GM23248 (cell line): ENCODE data around the gene DPPA5. TPM values are rescaled to one million over a fixed set of nuclear protein-coding genes. Genes with fewer than 3 reads are reported as not detected.

Experiments
- DNase-seq: peaks from one replicate; pipeline ENCODE4 v3.0.0-alpha.2; 2015
- H2AFZ ChIP-seq: fragments of 200-600 bp; sonication (generic); 2 replicates; pipeline ENCODE4 v1.6.1; 2016; ENCODE audit warnings: antibody characterized with exemption
- H3F3A ChIP-seq: fragments of 200-600 bp; sonication (generic); 2 replicates; pipeline ENCODE4 v1.6.1; 2016; ENCODE audit warnings: mild to moderate bottlenecking, antibody characterized with exemption, mixed run types; ENCODE audit not compliant: insufficient read depth
- H3K27ac ChIP-seq: fragments of 200-600 bp; sonication (generic); 2 replicates; pipeline ENCODE4 v1.5.1; 2016; ENCODE audit warnings: mild to moderate bottlenecking
- H3K27me3 ChIP-seq: fragments of 200-600 bp; sonication (generic); replicated peaks from 2 replicates; pipeline ENCODE4 v1.6.1; 2016; ENCODE audit warnings: mild to moderate bottlenecking; ENCODE audit not compliant: insufficient read depth
- H3K36me3 ChIP-seq: fragments of 200-600 bp; sonication (generic); 2 replicates; pipeline ENCODE4 v1.6.1; 2016; ENCODE audit warnings: low read depth, mild to moderate bottlenecking
- H3K4me1 ChIP-seq: fragments of 200-600 bp; sonication (generic); 2 replicates; pipeline ENCODE4 v1.6.1; 2016; ENCODE audit warnings: mild to moderate bottlenecking; ENCODE audit not compliant: insufficient read depth
- H3K4me2 ChIP-seq: fragments of 200-600 bp; sonication (generic); one replicate; pipeline ENCODE4 v1.6.1; 2016; ENCODE audit warnings: mild to moderate bottlenecking; ENCODE audit not compliant: unreplicated experiment
- H3K4me3 ChIP-seq: fragments of 200-600 bp; sonication (generic); 2 replicates; pipeline ENCODE4 v1.5.1; 2016; ENCODE audit warnings: mild to moderate bottlenecking
- H3K79me2 ChIP-seq: fragments of 200-600 bp; sonication (generic); 2 replicates; pipeline ENCODE4 v1.6.1; 2016; ENCODE audit warnings: mild to moderate bottlenecking; ENCODE audit not compliant: insufficient read depth
- H3K9ac ChIP-seq: fragments of 200-600 bp; sonication (generic); 2 replicates; pipeline ENCODE4 v1.6.1; 2016; ENCODE audit warnings: mild to moderate bottlenecking
- H3K9me2 ChIP-seq: fragments of 200-600 bp; sonication (generic); 2 replicates; pipeline ENCODE4 v1.6.1; 2016; ENCODE audit warnings: mixed run types, mild to moderate bottlenecking, moderate library complexity; ENCODE audit not compliant: insufficient read depth
- H3K9me3 ChIP-seq: fragments of 200-600 bp; sonication (generic); one replicate; pipeline ENCODE4 v1.6.1; 2017; ENCODE audit warnings: low read depth
- H4K20me1 ChIP-seq: fragments of 200-600 bp; sonication (generic); 2 replicates; pipeline ENCODE4 v1.6.0; 2016; ENCODE audit not compliant: insufficient read depth
- EZH2 ChIP-seq: fragments of 200-600 bp; sonication (generic); IDR thresholded peaks from 2 replicates; pipeline ENCODE4 v1.6.1; 2018; ENCODE audit warnings: antibody characterized with exemption, mild to moderate bottlenecking; ENCODE audit not compliant: insufficient read depth, poor library complexity, severe bottlenecking
- EZH2phosphoT487 ChIP-seq: fragments of 200-600 bp; sonication (generic); IDR thresholded peaks from 2 replicates; pipeline ENCODE4 v1.6.1; 2018; ENCODE audit warnings: antibody characterized with exemption, moderate library complexity, mild to moderate bottlenecking, low read depth; ENCODE audit not compliant: insufficient read depth
- WGBS, 2 experiments: methylation state at CpG; one replicate each; pipeline ENCODE4 v1.1.6; 2015 to 2017; ENCODE audit warnings: low lambda C conversion rate in 2 of 2, low coverage in 1 of 2; ENCODE audit errors: missing lambda C conversion rate in 2 of 2; 5-methylcytosine and 5-hydroxymethylcytosine counted together
- in situ Hi-C: fragments of 300-500 bp; cut with MboI; formaldehyde crosslinking; loops from 2 replicates; pipeline ENCODE4 v1.15.0; 2020
- polyA plus RNA-seq: library from polyadenylated mRNA; unstranded; fragments of >200 nt; fragmentation: Nextera tagmentation; extraction: Ambion mirVana; gene quantifications from 2 replicates; pipeline ENCODE4 v1.2.1, GENCODE V29; 2016
- total RNA-seq: library from RNA; depleted of rRNA; stranded (reverse); fragments of >200 nt; shearing (Covaris generic); gene quantifications from 2 replicates; pipeline ENCODE4 v1.2.3, GENCODE V29; 2014

The DPPA5 gene
- total and polyA plus RNA-seq, 2 experiments from 2014 or later: not detected

- TF ChIP-seq EZH2phosphoT487 (no peak), EZH2 (no peak)
- Histone ChIP-seq H3K9ac (no peak overlapping the region), H3K36me3 (no peaks in the 10 kb centered on the region), H4K20me1 (no peaks in the 10 kb centered on the region), H2AFZ (no peak overlapping the region), H3K27me3 (0 out of 2 replicates have a peak, but pooled peaks cover 5% of the 10 kb centered on the region), H3K9me2 (no peaks in the 10 kb centered on the region), H3K4me3 (no peak overlapping the region), H3F3A (no peaks in the 10 kb centered on the region), H3K4me2 (no peak overlapping the region), H3K9me3 (no peaks in the 10 kb centered on the region), H3K27ac (no peak overlapping the region), H3K4me1 (no peaks in the 10 kb centered on the region), H3K79me2 (no peaks in the 10 kb centered on the region)
- DNase-seq: peak; percentile 22
- in situ Hi-C loops: no loop called here
- 68 to 72% methylated on average over 16 of the region's 16 CpGs for WGBS, 2 experiments
Observed at GRCh38 chr6:73367761-73368355, 13.8 kb upstream of the DPPA5 start.

DNA sequence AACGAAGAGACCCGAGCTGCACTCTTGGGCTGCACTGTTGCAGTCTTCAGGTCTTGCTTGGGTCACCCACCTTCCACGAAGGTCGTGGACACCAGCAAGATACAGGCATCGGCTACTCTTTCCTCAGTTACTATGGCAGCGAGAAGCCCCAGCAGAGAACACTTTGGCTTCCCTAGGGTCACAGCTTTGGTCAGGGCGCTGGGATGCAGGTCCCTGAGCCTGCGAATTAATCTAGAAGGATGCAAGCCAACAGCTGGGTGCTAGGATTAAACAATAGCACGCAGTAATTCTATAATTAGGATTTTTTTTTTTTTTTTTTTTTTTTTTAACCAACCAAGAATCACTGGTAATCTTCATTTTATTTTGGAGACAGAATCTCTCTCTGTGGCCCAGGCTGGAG is 10.5 kb upstream of the DPPA5 start:
- in situ Hi-C loops: no loop called here

DNA sequence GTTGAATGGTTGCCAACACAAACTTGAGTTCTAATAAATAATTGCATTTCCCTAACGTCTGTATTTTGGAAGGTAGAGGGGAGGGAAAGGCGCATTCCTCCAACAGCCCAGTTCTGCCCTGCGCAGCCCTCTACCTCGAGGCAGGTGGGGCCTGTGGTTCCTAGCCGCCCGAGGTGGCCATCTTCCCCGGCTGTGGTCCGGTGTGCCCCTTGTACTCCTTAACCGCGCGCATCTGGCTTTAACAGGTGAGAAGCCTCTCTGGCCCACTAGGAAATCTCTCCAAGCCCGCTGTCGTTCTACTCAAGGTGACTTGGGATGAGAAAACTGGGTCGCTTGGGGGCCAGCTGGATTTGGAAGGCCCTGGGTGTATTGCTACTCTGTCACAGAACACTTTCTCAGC is 10.0 kb upstream of the DPPA5 start:
- Histone ChIP-seq H2AFZ (no peak overlapping the region), H3F3A (no peaks in the 10 kb centered on the region), H3K27ac (no peak overlapping the region), H3K27me3 (0 out of 2 replicates have a peak, but pooled peaks cover 5% of the 10 kb centered on the region), H3K4me2 (no peak overlapping the region), H3K4me1 (no peaks in the 10 kb centered on the region), H3K9me3 (no peaks in the 10 kb centered on the region), H3K4me3 (no peak overlapping the region), H3K36me3 (no peaks in the 10 kb centered on the region), H3K9me2 (no peaks in the 10 kb centered on the region), H3K79me2 (no peaks in the 10 kb centered on the region), H3K9ac (no peak overlapping the region), H4K20me1 (no peaks in the 10 kb centered on the region)
- DNase-seq: no peak
- in situ Hi-C loops: no loop called here
- TF ChIP-seq EZH2 (no peak), EZH2phosphoT487 (no peak)
- WGBS, 2 experiments: 76 to 84% methylated on average over 13 to 14 of the region's 14 CpGs

More for the DNA sequence above, 10.5 kb upstream of the DPPA5 start:
- no peak overlapping the region for H2AFZ ChIP-seq
- no peak overlapping the region for H3K27ac ChIP-seq
- H3K4me3 ChIP-seq: no peak overlapping the region
- no peaks in the 10 kb centered on the region for H3K9me2 ChIP-seq
- 63 to 65% methylated on average over 9 of the region's 9 CpGs for WGBS, 2 experiments
- H3F3A ChIP-seq: no peaks in the 10 kb centered on the region
- no peak overlapping the region for H3K4me2 ChIP-seq
- no peak for TF ChIP-seq EZH2
- TF ChIP-seq EZH2phosphoT487: no peak
- DNase-seq: no peak
- H3K9me3 ChIP-seq: no peaks in the 10 kb centered on the region
- 0 out of 2 replicates have a peak, but pooled peaks cover 5% of the 10 kb centered on the region for H3K27me3 ChIP-seq
- H3K36me3 ChIP-seq: no peaks in the 10 kb centered on the region
- H3K9ac ChIP-seq: no peak overlapping the region
- no peaks in the 10 kb centered on the region for H3K79me2 ChIP-seq
- no peaks in the 10 kb centered on the region for H4K20me1 ChIP-seq
- no peaks in the 10 kb centered on the region for H3K4me1 ChIP-seq

DNA sequence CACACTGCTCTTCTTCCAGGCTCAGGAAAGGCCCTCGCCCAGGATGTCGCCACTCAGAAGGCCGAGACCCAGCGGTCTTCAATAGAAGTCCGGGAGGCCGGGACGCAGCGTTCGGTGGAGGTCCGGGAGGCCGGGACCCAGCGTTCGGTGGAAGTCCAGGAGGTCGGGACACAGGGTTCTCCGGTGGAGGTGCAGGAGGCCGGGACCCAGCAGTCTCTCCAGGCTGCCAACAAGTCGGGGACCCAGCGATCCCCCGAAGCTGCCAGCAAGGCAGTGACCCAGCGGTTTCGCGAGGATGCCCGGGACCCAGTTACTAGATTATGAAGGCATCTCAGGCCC is 9.4 kb upstream of the DPPA5 start:
- no peaks in the 10 kb centered on the region for H3K9me3 ChIP-seq
- 89 to 94% methylated on average over 23 of the region's 23 CpGs for WGBS, 2 experiments
- TF ChIP-seq EZH2 (no peak), EZH2phosphoT487 (no peak)
- in situ Hi-C loops: no loop called here
- no peak overlapping the region for H3K27ac ChIP-seq
- no peak overlapping the region for H3K4me3 ChIP-seq
- no peaks in the 10 kb centered on the region for H3K79me2 ChIP-seq
- DNase-seq: no peak
- H2AFZ ChIP-seq: no peak overlapping the region
- H3K4me1 ChIP-seq: no peaks in the 10 kb centered on the region
- 0 out of 2 replicates have a peak, but pooled peaks cover 4% of the 10 kb centered on the region for H3K27me3 ChIP-seq
- H4K20me1 ChIP-seq: no peaks in the 10 kb centered on the region
- no peaks in the 10 kb centered on the region for H3K9me2 ChIP-seq
- H3K9ac ChIP-seq: no peak overlapping the region
- no peak overlapping the region for H3K4me2 ChIP-seq
- no peaks in the 10 kb centered on the region for H3F3A ChIP-seq
- no peaks in the 10 kb centered on the region for H3K36me3 ChIP-seq
